Naive thymus-derived CD4-positive, alpha-beta T cell (primary cell): ENCODE data around the gene SYS1. TPM values are rescaled to one million over a fixed set of nuclear protein-coding genes. Genes with fewer than 3 reads are reported as not detected.
A peak's percentile ranks its signal among the peaks of the same experiment; 100 is the strongest.

Source experiments
- ATAC-seq: fragments of 150-1000 bp; cut with Tn5 transposase; 2 replicates; pipeline ENCODE4 v1.10.0; 2021; ENCODE audit warnings: mild to moderate bottlenecking, moderate library complexity
- CTCF ChIA-PET: fragments of 350-600 bp; sonication (Branson Sonifier 250); formaldehyde crosslinking; loops from one replicate; lab custom pipeline; 2021; ENCODE audit warnings: antibody characterized with exemption; lab: Charles Lee
- POLR2A ChIA-PET: fragments of 350-600 bp; sonication (Branson Sonifier 250); formaldehyde crosslinking; loops from one replicate; lab custom pipeline; 2021; ENCODE audit warnings: antibody characterized with exemption, inconsistent platforms; lab: Charles Lee
- DNase-seq, 9 donors: peaks; one replicate each; pipeline versions ENCODE4 v3.0.0 to v3.0.0-alpha.2; 2020 to 2022; ENCODE audit warnings: mixed read lengths in 1 of 9
- H3K27ac ChIP-seq: one replicate; pipeline ENCODE4 v1.7.0; 2013; ENCODE audit warnings: mild to moderate bottlenecking, low read depth, low read length, moderate library complexity
- H3K27me3 ChIP-seq, 2 donors: one replicate each; pipeline ENCODE4 v1.7.0; 2013; ENCODE audit warnings: low read length in 2 of 2, mild to moderate bottlenecking in 2 of 2, moderate library complexity in 2 of 2; ENCODE audit not compliant: control insufficient read depth in 2 of 2, insufficient read depth in 2 of 2
- H3K36me3 ChIP-seq, 3 experiments: 1 replicate in 2 of 3; 2 replicates in 1 of 3; pipeline ENCODE4 v1.7.0; 2013; ENCODE audit warnings: low read length in 3 of 3, mild to moderate bottlenecking in 3 of 3, moderate library complexity in 1 of 3; ENCODE audit not compliant: insufficient read depth in 3 of 3, control insufficient read depth in 2 of 3
- H3K4me1 ChIP-seq, 2 donors: one replicate each; pipeline ENCODE4 v1.7.0; 2013; ENCODE audit warnings: low read length in 2 of 2, mild to moderate bottlenecking in 2 of 2, moderate library complexity in 1 of 2; ENCODE audit not compliant: control insufficient read depth in 2 of 2, insufficient read depth in 2 of 2
- H3K4me3 ChIP-seq: 2 replicates; pipeline ENCODE4 v1.7.0; 2013; ENCODE audit warnings: mild to moderate bottlenecking, low read length
- H3K9me3 ChIP-seq, 3 experiments: 1 replicate in 2 of 3; 2 replicates in 1 of 3; pipeline ENCODE4 v1.7.0; 2013; ENCODE audit warnings: low read length in 3 of 3; ENCODE audit not compliant: control insufficient read depth in 2 of 3
- H3K27ac Mint-ChIP-seq, 9 donors: one replicate each; pipeline ENCODE4 v1.8.0; 2020 to 2022; ENCODE audit warnings: mixed read lengths in 9 of 9, mild to moderate bottlenecking in 8 of 9, moderate library complexity in 5 of 9, inconsistent platforms in 2 of 9
- H3K27me3 Mint-ChIP-seq, 5 donors: one replicate each; pipeline ENCODE4 v1.8.0; 2021 to 2022; ENCODE audit warnings: mixed read lengths in 5 of 5, mild to moderate bottlenecking in 1 of 5
- H3K36me3 Mint-ChIP-seq, 5 donors: one replicate each; pipeline ENCODE4 v1.8.0; 2020 to 2022; ENCODE audit warnings: mixed read lengths in 5 of 5, mild to moderate bottlenecking in 3 of 5, inconsistent platforms in 1 of 5
- H3K4me1 Mint-ChIP-seq, 7 donors: one replicate each; pipeline ENCODE4 v1.8.0; 2020 to 2022; ENCODE audit warnings: mixed read lengths in 7 of 7, mild to moderate bottlenecking in 3 of 7, inconsistent platforms in 1 of 7
- H3K4me3 Mint-ChIP-seq, 10 donors: one replicate each; pipeline ENCODE4 v1.8.0; 2020 to 2022; ENCODE audit warnings: mild to moderate bottlenecking in 10 of 10, mixed read lengths in 10 of 10, moderate library complexity in 6 of 10, inconsistent platforms in 2 of 10
- H3K9me3 Mint-ChIP-seq, 11 donors: one replicate each; pipeline ENCODE4 v1.8.0; 2020 to 2022; ENCODE audit warnings: mixed read lengths in 11 of 11, mild to moderate bottlenecking in 4 of 11, inconsistent platforms in 1 of 11, moderate library complexity in 1 of 11
- intact Hi-C, 2 donors: fragments of 100-400 bp; cut with micrococcal nuclease; formaldehyde crosslinking; loops; one replicate each; pipeline ENCODE4 v1.15.1; 2023
- polyA plus RNA-seq, 2 donors: library from polyadenylated mRNA; unstranded; fragments of 300-500 nt; fragmentation: Illumina TruSeq; gene quantifications; one replicate each; pipeline ENCODE4 v1.2.3, GENCODE V29; 2021
- total RNA-seq, 6 experiments: library from RNA in 5 of 6; stranded (reverse) in 5 of 6; gene quantifications; 1 replicate in 5 of 6; 2 replicates in 1 of 6; pipeline ENCODE4 v1.2.3 and lab custom pipeline; 2021 to 2026

SYS1 gene
- total and polyA plus RNA-seq, 7 experiments from 2014 or later = 23.9 to 111 (median 62.0) TPM

GRCh38 chr20:45366192-45366591 lies 3.2 kb downstream of the SYS1 start:
- intact Hi-C loops = loop anchor here (10.0 kb wide), 1 partner anchor 401 kb away; the partner anchor contains the start of genes STK4 (in 2 of the 2) and TOMM34 (in 2 of the 2)
- Histone ChIP-seq H3K36me3 (peaks cover 0 to 46% (median 17%) of the 10 kb centered on the region in 3 experiments), H3K27me3 (no peaks in the 10 kb centered on the region), H3K27ac (peak overlapping the region; percentile 26), H3K4me1 (peaks cover 40 to 41% of the 10 kb centered on the region in 2 donors), H3K4me3 (no peak overlapping the region), H3K9me3 (no peaks in the 10 kb centered on the region)
- Mint-ChIP-seq H3K4me3 (peak overlapping the region in 1 of 10 donors; percentile 27), H3K27me3 (peaks cover 0 to 2% (median 0%) of the 10 kb centered on the region in 5 donors), H3K4me1 (peaks cover 32 to 72% (median 68%) of the 10 kb centered on the region in 7 donors), H3K9me3 (peaks cover 0 to 4% (median 0%) of the 10 kb centered on the region in 11 donors), H3K36me3 (peaks cover 0 to 37% (median 6%) of the 10 kb centered on the region in 5 donors), H3K27ac (peak overlapping the region in 2 of 9 donors; percentile 9 to 46)
- no peak for ATAC-seq
- POLR2A ChIA-PET = interaction anchor here (0.5 to 6.1 kb wide), 7 partner anchors 6 to 1304 kb away, joined by 3 to 96 read pairs (median 5); partner anchors contain the start of gene PIGT
- no peak for DNase-seq
- CTCF ChIA-PET = interaction anchor here (1.0 to 9.2 kb wide), 4 partner anchors 8 to 405 kb away, joined by 3 to 146 read pairs (median 6); no protein-coding TSS in a partner anchor

- peaks cover 37 to 77% (median 71%) of the 10 kb centered on the region in 7 donors for H3K4me1 Mint-ChIP-seq
- H3K9me3 ChIP-seq = no peaks in the 10 kb centered on the region
- POLR2A ChIA-PET = interaction anchor here (0.5 to 2.3 kb wide), 4 partner anchors 9 to 1305 kb away, joined by 3 to 10 read pairs (median 4); partner anchors contain the start of gene PIGT
- ATAC-seq = no peak
- H3K4me3 ChIP-seq = no peak overlapping the region
- H3K9me3 Mint-ChIP-seq = peaks cover 0 to 4% (median 0%) of the 10 kb centered on the region in 11 donors
- peaks cover 41% of the 10 kb centered on the region in 2 donors for H3K4me1 ChIP-seq
- CTCF ChIA-PET = interaction anchor here (1.0 to 9.2 kb wide), 2 partner anchors 44 to 71 kb away, joined by 3 to 146 read pairs; no protein-coding TSS in a partner anchor
- H3K36me3 ChIP-seq = peaks cover 0 to 46% (median 17%) of the 10 kb centered on the region in 3 experiments
- peak overlapping the region in 3 of 9 donors; percentile 14 to 79 (median 65) for H3K27ac Mint-ChIP-seq
- H3K27ac ChIP-seq = peak overlapping the region; percentile 3
- no peak for DNase-seq
- no peaks in the 10 kb centered on the region for H3K27me3 ChIP-seq
- H3K27me3 Mint-ChIP-seq = peaks cover 0 to 2% (median 0%) of the 10 kb centered on the region in 5 donors
- peaks cover 0 to 37% (median 6%) of the 10 kb centered on the region in 5 donors for H3K36me3 Mint-ChIP-seq
- intact Hi-C loops = loop anchor here (10.0 kb wide), 1 partner anchor 402 kb away; the partner anchor contains the start of genes STK4 (in 2 of the 2) and TOMM34 (in 2 of the 2)
- H3K4me3 Mint-ChIP-seq = peak overlapping the region in 1 of 10 donors; percentile 27
These were observed 3.7 kb downstream of the SYS1 start for GRCh38 chr20:45366631-45367030.

- peak overlapping the region; percentile 3 for H3K27ac ChIP-seq
These were observed 4.2 kb downstream of the SYS1 start for GRCh38 chr20:45367126-45367525.

GRCh38 chr20:45368221-45368980 lies 5.4 kb downstream of the SYS1 start:
- Histone ChIP-seq H3K36me3 (peaks cover 0 to 42% (median 17%) of the 10 kb centered on the region in 3 experiments), H3K27me3 (no peaks in the 10 kb centered on the region), H3K9me3 (no peaks in the 10 kb centered on the region), H3K4me3 (no peak overlapping the region), H3K4me1 (peaks cover 47 to 56% of the 10 kb centered on the region in 2 donors), H3K27ac (peak overlapping the region; percentile 43)
- Mint-ChIP-seq H3K4me3 (peak overlapping the region; percentile 27 to 83 (median 60)), H3K36me3 (peaks cover 0 to 37% (median 6%) of the 10 kb centered on the region in 5 donors), H3K9me3 (no peaks in the 10 kb centered on the region), H3K27me3 (no peaks in the 10 kb centered on the region), H3K4me1 (peaks cover 47 to 84% (median 77%) of the 10 kb centered on the region in 7 donors), H3K27ac (peak overlapping the region; percentile 51 to 90 (median 79))
- ChIA-PET POLR2A (interaction anchor here (1.0 to 3.0 kb wide), 6 partner anchors 40 to 72 kb away, joined by 3 to 14 read pairs (median 4); partner anchors contain the start of genes DBNDD2 and PIGT), CTCF (interaction anchor here (0.6 to 3.7 kb wide), 2 partner anchors 68 to 602 kb away, joined by 3 to 28 read pairs; no protein-coding TSS in a partner anchor)
- DNase-seq (peak in 7 of 9 donors; percentile 37 to 60 (median 54)), ATAC-seq (peak; percentile 60)
- intact Hi-C loops = loop anchor here (2.0 to 10.0 kb wide), 2 partner anchors 404 to 722 kb away; partner anchors contain the start of genes STK4 (in 2 of the 2) and TOMM34 (in 2 of the 2)

More at GRCh38 chr20:45367126-45367525, 4.2 kb downstream of the SYS1 start:
- CTCF ChIA-PET = interaction anchor here (9.2 kb wide), 1 partner anchor 70 kb away, joined by 146 read pairs; no protein-coding TSS in a partner anchor
- H3K27ac Mint-ChIP-seq = peak overlapping the region in 4 of 9 donors; percentile 14 to 88 (median 55)
- Histone ChIP-seq H3K27me3 (no peaks in the 10 kb centered on the region), H3K4me3 (no peak overlapping the region), H3K4me1 (peaks cover 41 to 46% of the 10 kb centered on the region in 2 donors), H3K9me3 (no peaks in the 10 kb centered on the region), H3K36me3 (peaks cover 0 to 46% (median 17%) of the 10 kb centered on the region in 3 experiments)
- intact Hi-C loops = loop anchor here (10.0 kb wide), 1 partner anchor 402 kb away; the partner anchor contains the start of genes STK4 (in 2 of the 2) and TOMM34 (in 2 of the 2)
- peaks cover 0 to 37% (median 6%) of the 10 kb centered on the region in 5 donors for H3K36me3 Mint-ChIP-seq
- H3K27me3 Mint-ChIP-seq = peaks cover 0 to 2% (median 0%) of the 10 kb centered on the region in 5 donors
- POLR2A ChIA-PET = interaction anchor here (0.8 to 2.3 kb wide), 2 partner anchors 48 to 479 kb away, joined by 5 to 10 read pairs; partner anchors contain the start of gene PIGT
- DNase-seq = no peak
- no peak for ATAC-seq
- H3K4me3 Mint-ChIP-seq = peak overlapping the region in 1 of 10 donors; percentile 49
- peaks cover 0 to 4% (median 0%) of the 10 kb centered on the region in 11 donors for H3K9me3 Mint-ChIP-seq
- peaks cover 42 to 82% (median 75%) of the 10 kb centered on the region in 7 donors for H3K4me1 Mint-ChIP-seq

- Mint-ChIP-seq H3K27me3 (no peaks in the 10 kb centered on the region), H3K9me3 (no peaks in the 10 kb centered on the region), H3K27ac (peak overlapping the region in 5 of 9 donors; percentile 37 to 77 (median 60)), H3K4me1 (peaks cover 34 to 74% (median 68%) of the 10 kb centered on the region in 7 donors), H3K36me3 (peaks cover 0 to 26% (median 6%) of the 10 kb centered on the region in 5 donors), H3K4me3 (peak overlapping the region in 3 of 10 donors; percentile 6 to 21 (median 18))
- intact Hi-C loops = no loop called here
- DNase-seq (no peak), ATAC-seq (no peak)
- H3K4me1 ChIP-seq = peaks cover 33 to 40% of the 10 kb centered on the region in 2 donors
- no peaks in the 10 kb centered on the region for H3K27me3 ChIP-seq
- POLR2A ChIA-PET = interaction anchor here (0.5 to 3.7 kb wide), 7 partner anchors 7 to 403 kb away, joined by 3 to 96 read pairs (median 3); partner anchors contain the start of genes PIGT and SYS1
- no peak overlapping the region for H3K4me3 ChIP-seq
- no peaks in the 10 kb centered on the region for H3K9me3 ChIP-seq
- H3K27ac ChIP-seq = no peak overlapping the region
- CTCF ChIA-PET = interaction anchor here (1.2 to 3.7 kb wide), 4 partner anchors 10 to 66 kb away, joined by 3 to 28 read pairs (median 3); no protein-coding TSS in a partner anchor
- peaks cover 0 to 40% (median 17%) of the 10 kb centered on the region in 3 experiments for H3K36me3 ChIP-seq
These were observed 7.7 kb downstream of the SYS1 start for GRCh38 chr20:45370571-45371160.
